Urothelium cell line (cell line): ENCODE measurements around the gene NCAM2.
"Not testable (repeated sequence)": the region's sequence is repeated elsewhere in the genome, so short reads cannot be mapped to it uniquely, and the experiment has no call there.

Experiments used
- DNase-seq: peaks from one replicate; pipeline ENCODE4 v3.0.0; 2011; ENCODE audit warnings: low spot score, mixed read lengths
- FAIRE-seq: peaks from 2 replicates; lab custom pipeline; 2011; peaks lifted over from hg19 to GRCh38; lab: Jason Lieb, UNC

The NCAM2 gene

DNA sequence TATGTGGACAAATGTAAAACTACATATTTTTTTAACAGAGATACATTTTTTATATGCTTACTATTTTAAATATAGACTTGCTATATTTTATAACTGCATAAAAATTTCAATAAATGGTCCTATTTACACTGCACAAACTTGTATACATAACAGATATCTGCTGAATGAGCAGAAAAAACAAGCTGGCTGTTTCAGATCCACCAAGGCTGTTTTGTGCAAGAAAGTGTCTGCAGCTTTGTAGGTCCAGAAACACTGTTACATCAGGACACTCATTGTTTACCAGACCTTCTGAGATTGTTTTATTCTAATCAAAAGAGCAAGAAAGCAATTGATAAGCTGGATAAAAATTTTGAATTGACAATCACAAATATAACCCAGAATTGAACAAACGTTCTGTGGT lies 99.3 kb downstream of the NCAM2 start:
- FAIRE-seq = no peak
- no peak for DNase-seq

GRCh38 chr21:21101911-21102310 lies 103.7 kb downstream of the NCAM2 start:
- peak; percentile 11 for DNase-seq
- no peak for FAIRE-seq

DNA sequence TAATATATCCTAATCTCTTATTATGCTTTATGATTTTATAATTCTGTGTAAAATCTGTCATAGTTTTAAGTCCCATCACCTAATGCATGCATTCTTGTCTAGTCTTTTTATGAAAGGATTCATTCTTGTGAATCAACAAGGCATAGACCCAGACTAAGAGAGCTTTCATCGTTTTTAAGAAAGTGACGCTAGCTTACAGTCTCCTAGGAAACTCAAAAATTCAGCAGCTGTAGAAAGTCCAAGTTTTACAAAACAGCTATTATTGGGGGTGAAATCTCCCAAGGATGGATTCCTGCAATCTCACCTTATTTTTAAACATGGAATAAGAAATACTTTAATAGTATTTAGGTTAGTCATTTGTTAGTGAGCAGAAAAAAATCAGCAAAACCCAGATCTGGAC lies 104.7 kb downstream of the NCAM2 start:
- FAIRE-seq (no peak), DNase-seq (no peak)

DNA sequence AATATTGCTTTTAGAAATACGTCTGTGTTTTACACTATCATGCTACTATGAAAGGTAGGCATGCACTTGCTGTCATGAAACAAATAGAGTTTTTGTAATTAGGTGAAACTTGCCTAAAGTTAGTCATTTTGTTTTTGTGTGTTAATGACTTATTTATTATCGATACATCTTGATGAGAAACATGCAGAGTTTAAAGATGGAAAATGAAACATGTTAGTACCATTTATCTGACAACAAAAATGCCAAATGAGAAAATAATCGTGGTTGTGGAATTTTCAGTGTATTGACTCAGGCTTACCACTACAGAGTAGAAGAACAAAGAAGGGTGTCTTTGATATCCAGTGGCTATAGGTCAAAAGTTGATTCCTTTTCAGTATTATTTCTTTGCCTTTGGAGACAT lies 105.5 kb downstream of the NCAM2 start:
- no peak for FAIRE-seq

DNA sequence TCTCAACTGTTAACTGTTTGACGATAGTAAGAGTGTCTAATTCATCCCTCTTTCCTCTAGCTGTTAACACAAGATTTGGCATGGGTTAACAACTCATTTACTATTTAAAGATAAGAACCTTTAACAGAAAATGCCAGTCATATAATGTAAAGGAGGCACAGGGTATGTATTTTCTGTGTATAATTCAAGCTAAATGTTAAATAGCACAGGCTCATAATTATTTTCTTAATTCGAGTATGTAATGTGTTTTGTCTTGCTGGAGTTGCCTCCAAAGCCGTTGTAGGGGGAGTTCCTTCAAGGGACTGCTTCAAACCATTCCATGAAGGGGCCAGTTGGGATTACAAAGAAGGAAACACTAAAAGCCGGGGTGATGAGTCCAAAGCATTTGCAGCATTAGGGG lies 111.5 kb downstream of the NCAM2 start:
- DNase-seq (no peak), FAIRE-seq (no peak)

More for the DNA sequence above, 105.5 kb downstream of the NCAM2 start:
- DNase-seq = no peak

DNA sequence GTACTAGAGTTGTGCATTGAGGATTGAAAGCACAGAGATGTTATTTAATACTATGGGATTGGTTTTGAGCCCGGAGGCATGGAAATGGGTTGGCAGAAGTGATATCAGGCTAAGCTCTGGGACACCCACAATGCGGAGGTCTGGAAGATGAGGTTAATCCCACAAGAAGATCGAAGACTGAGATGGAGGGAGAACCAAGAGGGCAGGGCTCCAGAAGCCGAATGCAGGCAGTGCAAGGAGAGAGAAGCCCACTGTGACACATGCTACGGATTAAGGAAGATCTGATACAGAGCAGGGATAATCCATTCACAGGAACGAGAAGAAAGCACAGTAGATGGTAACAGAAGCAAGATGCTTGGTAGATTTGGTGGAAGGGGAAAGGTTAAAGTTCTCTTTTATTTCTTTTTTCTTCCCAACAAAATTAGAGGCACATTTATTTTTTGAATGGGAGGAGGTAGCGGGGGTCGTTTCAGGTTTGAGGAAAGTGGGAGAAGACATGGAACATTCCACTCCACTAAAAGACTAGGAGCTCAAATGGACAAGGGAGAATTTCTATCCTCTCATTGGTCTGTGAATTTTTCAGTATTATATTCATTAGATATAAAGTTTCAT lies 113.2 kb downstream of the NCAM2 start:
- no peak for DNase-seq
- no peak for FAIRE-seq

- FAIRE-seq (no peak), DNase-seq (no peak)
Measured at GRCh38 chr21:21114461-21114860, 116.3 kb downstream of the NCAM2 start.

DNA sequence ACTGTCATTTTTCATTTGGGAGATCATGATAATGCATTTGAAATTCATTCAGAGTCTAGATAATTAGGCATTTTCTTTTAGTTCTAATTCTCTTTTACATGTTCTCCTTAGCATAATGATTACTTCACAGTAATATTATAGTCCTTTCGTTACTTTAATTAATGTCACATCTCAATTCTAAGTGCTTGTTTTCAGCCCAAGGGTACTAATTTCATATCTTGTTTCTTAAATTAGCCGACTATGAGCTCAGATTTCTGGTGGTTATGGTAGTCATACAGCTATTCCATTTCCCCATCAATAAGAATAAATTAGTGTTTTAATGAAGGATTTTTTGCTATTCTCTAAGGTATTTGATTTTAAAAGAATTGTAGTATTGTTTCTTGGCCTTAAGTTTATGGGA lies 120.9 kb downstream of the NCAM2 start:
- FAIRE-seq (no peak), DNase-seq (no peak)

DNA sequence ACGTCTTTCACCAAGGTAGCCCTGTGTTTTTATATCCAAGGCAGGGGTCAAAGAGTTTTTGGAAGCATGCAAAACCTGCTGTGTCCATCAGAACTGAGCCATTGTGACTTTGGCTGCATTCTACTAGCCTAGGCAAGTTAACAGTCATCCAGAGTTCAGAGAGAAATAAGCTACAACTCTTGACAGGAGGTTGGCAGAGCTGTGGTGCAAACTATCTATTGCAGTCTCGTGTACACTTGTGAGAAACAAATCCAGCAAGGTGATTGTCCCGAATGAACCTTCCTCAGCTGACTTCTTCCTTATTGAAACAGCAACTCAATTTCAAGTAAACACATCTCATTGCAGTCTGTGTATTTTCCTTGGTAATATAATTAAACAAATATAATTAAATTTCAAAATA lies 124.5 kb downstream of the NCAM2 start:
- no peak for DNase-seq
- FAIRE-seq = no peak

GRCh38 chr21:21132390-21132789 lies 134.2 kb downstream of the NCAM2 start:
- no peak for FAIRE-seq
- DNase-seq = no peak

GRCh38 chr21:21137986-21138385 lies 139.8 kb downstream of the NCAM2 start:
- DNase-seq (no peak), FAIRE-seq (no peak)

DNA sequence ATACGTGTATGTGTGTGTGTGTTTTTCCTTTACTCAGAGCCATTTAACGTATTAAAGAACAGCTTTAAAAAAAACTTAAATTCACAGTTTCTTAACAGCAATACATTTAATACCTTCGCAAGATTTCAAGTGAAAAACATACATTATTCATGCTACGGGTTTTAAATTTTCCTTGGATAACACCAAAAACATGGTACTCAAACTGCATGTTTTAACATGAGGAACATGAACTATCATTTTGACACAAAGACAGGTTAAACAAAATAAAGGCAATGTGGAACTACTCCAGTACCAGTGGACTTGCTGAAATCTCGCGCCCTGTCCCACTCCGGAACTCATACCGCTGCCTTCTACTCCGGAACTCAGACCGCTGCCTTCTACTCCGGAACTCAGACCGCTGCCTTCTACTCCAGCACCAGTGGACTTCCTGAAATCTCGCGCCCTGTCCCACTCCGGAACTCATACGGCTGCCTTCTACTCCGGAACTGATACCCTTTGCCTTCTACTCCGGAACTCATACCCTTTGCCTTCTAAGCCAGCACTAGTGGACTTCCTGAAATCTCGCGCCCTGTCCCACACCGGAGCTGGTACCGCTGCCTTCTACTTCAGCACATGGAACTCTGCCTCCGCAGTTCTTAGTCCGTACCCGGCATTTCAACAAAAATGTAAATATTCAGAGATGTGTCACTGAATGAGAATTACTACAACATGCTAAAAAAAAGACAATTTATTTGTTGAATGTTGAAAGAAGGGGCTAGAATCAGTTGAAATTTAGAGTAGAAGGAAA lies 148.6 kb downstream of the NCAM2 start:
- FAIRE-seq = no peak
- no peak for DNase-seq

DNA sequence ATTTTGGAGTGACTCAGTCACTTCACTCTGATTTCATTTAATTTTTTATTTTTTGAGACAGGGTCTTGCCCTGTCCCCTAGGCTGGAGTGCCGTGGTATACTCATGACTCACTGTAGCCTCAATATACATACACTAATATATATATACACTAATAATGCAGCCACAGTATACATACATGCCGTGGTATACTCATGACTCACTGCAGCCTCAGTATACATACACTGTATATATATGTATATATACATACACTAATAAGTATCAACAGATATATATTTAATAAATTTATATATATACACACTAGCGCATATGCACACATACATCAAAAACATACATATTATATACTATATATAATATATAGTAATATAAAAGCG lies 149.2 kb downstream of the NCAM2 start:
- FAIRE-seq (no peak), DNase-seq (no peak)

- no peak for DNase-seq
- FAIRE-seq = no peak
Measured at GRCh38 chr21:21148009-21148408, 149.8 kb downstream of the NCAM2 start.

DNA sequence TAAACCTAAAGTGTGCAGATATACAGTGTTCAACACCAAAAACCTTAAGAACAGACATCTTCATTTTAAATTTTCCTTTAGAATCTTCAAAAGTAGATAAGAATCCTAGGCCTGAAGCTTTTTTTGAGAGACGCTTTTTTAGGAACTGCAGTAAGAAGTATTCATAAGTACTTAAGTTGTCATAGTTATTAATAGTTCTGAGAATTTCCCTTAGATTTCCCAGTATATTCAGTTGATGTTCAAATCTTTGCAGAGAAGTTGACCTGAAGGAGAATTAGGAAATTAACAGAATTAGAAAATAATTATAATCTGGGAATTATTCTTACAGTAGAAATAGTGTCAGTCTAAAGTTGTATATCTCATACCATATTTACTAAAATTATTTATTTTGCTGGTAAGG lies 150.3 kb downstream of the NCAM2 start:
- DNase-seq (no peak), FAIRE-seq (no peak)

- not testable (repeated sequence) for FAIRE-seq, DNase-seq
Measured at GRCh38 chr21:21149445-21149844, 151.2 kb downstream of the NCAM2 start.

- no peak for FAIRE-seq
- no peak for DNase-seq
Measured at GRCh38 chr21:21151231-21151630, 153.0 kb downstream of the NCAM2 start.

- FAIRE-seq (no peak), DNase-seq (no peak)
Measured at GRCh38 chr21:21156397-21156796, 158.2 kb downstream of the NCAM2 start.

- DNase-seq = no peak
- no peak for FAIRE-seq
Measured at GRCh38 chr21:21156957-21157356, 158.7 kb downstream of the NCAM2 start.

DNA sequence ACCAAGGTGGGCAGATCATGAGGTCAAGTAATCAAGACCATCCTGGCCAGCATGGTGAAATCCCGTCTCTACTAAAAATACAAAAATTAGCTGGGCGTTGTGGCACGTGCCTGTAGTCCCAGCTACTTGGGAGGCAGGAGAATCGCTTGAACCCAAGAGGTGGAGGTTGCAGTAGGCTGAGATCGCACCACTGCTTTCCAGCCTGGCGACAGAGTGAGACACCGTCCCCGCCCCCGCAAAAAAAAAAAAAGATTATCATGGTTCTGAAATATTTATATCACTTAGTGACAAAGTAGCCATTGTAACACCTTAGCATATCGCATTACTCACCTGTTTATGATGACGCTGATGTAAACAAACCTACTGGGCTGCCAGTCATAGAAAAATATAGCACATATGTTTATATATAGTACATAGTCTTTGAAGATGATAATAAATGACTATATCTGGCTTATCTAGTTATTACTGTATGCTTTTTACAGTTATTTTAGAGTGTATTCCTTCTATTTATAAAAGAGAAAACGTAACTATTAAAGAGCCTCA lies 160.2 kb downstream of the NCAM2 start:
- no peak for DNase-seq
- FAIRE-seq = no peak

GRCh38 chr21:21159253-21159899 lies 161.2 kb downstream of the NCAM2 start:
- FAIRE-seq = no peak
- no peak for DNase-seq

DNA sequence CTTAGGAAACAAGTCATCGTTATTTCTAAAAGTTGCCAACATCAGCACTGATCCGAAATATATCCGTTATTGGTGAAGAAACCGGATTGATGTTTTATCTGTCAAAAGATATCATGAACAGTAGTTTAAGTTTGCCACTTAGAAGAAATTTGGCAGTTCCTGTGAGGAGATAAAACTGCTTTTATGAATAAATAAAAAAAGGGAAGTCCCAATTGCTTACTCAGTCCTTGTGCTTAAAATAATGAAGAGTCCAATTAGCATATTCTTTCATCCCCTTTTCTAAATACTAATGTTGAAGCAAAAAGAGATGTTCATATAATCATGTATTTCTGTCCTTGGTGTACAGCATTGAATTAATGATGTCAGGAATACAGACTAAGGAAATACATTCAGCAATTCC lies 164.6 kb downstream of the NCAM2 start:
- no peak for DNase-seq
- FAIRE-seq = no peak
